GM08714 (cell line): Measurements from ENCODE around the gene GMPPA.

ENCODE experiments used
- H3K4me3 ChIP-seq: fragments of 200-500 bp; sonication (Bioruptor generic); 2 replicates; pipeline ENCODE4 v1.5.1; 2014; ENCODE audit warnings: mild to moderate bottlenecking, low read length, inconsistent platforms
- ZNF274 ChIP-seq: IDR thresholded peaks from 2 replicates; pipeline ENCODE4 v1.6.1; 2012; ENCODE audit warnings: mild to moderate bottlenecking, low read depth, low read length

Gene GMPPA

DNA sequence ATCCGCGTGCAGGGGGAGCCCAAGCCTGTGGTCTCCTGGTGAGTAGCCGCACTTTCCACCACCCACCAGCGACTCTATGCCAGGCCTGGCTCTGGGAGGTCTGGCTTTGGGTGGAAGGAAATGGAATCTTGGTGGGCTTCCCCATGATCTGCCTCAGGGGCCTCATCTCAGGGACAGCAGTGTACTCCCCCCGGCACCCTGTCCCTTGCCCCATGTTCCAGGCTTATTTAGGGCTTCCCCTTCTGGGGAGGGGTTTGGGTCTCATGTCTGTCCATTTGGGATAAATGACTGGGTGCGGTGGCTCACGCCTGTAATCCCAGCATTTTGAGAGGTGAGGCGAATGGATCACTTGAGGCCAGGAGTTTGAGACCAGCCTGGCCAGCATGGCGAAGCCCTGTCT is 36.3 kb upstream of the GMPPA start:
- no peak overlapping the region for H3K4me3 ChIP-seq
- TF ChIP-seq ZNF274 = no peak

DNA sequence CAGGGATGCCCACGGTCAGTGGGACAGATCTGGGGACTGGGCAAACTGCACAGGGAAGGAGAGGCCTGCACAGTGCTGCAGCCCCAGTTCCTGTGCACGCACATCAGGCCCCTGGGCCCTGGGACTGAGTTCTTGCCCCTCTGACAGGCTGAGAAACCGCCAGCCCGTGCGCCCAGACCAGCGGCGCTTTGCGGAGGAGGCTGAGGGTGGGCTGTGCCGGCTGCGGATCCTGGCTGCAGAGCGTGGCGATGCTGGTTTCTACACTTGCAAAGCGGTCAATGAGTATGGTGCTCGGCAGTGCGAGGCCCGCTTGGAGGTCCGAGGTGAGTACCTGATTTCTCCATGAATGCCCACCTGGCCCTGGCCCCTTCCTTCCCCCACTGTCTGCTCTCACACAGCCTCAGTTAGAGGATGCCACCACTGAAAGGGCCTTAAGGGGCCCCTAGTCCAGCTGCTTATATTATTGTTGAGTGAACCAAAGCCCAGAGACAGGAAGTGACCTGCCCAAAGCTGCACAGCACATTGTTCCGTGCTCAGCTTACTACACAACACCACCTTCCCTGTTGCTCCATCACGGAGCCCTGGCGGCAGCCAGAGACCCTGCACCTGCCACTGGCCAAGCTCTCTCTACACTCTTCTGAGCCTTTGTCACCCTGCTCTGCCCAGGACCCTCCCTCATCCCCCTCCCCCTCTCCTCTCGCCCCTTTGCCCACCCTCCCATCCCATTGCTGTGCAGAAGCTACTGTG is 34.2 kb upstream of the GMPPA start:
- no peak overlapping the region for H3K4me3 ChIP-seq
- TF ChIP-seq ZNF274 = no peak

DNA sequence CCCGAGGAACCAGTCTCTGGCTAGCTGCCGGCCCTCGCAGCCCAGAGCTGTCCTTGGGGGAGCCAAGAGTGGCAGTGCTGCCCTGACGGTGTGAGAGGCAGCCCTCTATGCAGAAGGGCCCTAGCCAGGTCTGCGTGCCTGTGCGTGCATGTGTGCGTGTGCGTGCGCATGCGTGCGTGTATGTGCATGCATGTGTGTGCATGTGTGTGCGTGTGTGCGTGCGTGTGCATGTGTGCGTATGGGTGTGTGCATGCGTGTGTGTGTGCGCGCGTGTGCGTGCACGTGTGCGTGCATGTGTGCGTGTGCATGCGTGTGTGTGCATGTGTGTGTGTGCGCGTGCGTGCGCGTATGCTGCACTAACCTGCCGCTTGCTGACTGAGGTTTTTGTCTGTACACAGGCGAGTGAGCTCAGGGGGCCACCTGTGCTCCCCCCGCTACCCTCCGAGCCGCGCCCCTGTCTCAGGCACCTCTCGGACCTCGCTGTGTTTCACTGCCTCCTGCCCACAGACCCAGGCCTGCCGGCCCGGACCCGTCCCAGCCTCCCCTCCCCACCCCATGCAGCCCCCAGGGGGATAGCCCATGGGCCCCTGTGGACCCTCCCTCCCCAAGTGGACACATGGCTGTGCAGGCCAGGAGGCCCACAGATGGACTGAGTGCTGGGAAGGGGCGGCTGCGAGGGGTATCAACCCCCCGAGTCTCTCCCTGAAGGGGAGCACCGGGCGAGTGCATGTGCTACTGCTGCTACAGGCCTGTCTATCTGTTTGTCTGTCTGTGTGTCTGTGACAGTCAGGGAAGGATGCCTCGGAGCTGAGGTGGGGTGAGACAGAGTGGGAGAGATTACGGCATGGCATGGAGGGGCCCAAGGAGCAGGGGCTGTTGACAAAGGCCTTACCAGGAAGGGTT is 32.8 kb upstream of the GMPPA start:
- H3K4me3 ChIP-seq = no peak overlapping the region
- no peak for TF ChIP-seq ZNF274

DNA sequence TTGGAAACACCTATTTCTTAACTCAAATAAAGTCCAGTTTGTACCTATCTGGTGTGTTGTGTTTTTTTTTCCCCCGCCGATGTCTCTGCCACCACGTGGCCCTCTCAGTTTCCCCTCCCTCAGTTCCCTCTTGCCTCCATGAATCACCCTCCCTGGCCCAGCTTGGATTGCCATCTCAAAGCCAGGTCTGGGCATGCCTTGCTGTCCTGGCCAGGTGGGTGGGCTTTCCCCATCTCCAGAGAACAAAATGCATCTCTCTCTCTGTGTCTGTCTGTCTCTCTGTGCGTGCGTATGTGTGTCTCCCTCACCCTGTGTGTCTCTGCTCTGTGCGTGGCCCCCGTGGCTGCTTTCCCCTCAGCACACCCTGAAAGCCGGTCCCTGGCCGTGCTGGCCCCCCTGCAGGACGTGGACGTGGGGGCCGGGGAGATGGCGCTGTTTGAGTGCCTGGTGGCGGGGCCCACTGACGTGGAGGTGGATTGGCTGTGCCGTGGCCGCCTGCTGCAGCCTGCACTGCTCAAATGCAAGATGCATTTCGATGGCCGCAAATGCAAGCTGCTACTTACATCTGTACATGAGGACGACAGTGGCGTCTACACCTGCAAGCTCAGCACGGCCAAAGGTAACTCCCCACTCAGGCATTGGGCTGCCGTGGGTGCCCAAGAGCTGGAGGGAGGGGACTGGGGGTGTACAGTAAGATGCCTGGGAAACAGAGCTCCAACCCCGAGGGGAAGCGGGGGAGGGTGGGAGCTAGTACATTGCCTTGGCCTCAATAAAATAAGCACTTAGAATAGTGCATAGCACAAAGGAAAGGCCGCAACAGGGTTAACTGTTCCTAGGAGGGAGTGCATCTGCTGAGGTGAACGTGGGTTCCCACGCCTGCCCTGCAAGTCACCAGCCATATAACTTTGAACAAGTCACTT is 31.6 kb upstream of the GMPPA start:
- TF ChIP-seq ZNF274 = no peak
- no peak overlapping the region for H3K4me3 ChIP-seq

DNA sequence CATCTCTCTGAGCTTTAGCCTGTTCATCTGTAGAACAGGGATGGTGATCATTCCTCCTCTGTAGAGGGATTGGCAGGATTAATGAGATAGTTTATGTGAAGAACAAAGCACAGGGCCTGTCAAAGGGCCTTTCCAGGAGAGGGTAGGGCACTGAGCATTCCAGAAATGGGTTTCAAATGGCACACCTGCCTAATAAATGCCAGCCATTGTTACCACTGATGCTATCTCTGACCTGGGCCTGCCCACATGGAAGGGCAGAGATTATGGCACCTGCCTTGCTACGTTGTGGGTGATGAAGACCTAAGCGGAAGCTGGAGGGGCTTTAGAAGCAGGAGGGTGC is 31.0 kb upstream of the GMPPA start:
- no peak overlapping the region for H3K4me3 ChIP-seq
- TF ChIP-seq ZNF274 = no peak

DNA sequence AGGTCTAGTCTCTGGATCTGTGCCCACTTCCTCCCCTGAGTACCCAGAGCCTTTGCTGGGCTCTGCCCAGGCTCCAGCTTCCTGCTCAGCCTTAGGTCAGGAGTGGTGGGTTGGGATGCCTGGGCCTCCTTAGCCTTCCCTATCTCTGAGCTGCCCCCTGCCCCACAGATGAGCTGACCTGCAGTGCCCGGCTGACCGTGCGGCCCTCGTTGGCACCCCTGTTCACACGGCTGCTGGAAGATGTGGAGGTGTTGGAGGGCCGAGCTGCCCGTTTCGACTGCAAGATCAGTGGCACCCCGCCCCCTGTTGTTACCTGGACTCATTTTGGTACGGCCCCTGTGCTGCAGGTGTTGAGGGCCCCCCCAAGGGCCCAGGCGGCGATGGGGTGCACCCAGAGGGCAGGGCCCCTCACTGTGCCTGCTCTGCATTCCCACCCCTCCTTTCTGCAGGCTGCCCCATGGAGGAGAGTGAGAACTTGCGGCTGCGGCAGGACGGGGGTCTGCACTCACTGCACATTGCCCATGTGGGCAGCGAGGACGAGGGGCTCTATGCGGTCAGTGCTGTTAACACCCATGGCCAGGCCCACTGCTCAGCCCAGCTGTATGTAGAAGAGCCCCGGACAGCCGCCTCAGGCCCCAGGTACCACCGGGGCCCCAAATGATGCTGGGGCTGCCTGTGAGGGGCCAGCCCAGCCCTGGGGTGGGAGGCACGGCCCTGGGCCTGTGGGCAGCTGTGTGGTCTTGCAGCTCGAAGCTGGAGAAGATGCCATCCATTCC is 30.1 kb upstream of the GMPPA start:
- no peak for TF ChIP-seq ZNF274

DNA sequence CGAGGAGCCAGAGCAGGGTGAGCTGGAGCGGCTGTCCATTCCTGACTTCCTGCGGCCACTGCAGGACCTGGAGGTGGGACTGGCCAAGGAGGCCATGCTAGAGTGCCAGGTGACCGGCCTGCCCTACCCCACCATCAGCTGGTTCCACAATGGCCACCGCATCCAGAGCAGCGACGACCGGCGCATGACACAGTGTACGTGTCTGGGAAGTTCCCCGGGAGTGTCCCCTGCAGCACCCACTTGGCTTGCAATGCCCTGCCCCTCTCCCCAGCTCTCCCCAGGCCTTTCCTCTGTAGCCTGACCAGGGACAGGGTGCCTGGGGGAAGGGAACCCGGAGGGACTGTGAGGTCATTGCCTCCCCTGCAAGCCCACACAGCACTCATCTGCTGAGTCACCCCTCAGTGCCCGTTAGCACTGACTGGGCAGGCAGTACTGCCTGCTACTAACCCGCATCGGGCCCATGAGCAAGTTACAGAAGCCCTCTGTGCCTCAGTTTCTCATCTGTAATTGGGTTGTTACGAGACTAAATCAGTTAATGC is 29.4 kb upstream of the GMPPA start:
- TF ChIP-seq ZNF274 = no peak
- no peak overlapping the region for H3K4me3 ChIP-seq

More for the DNA sequence above, 30.1 kb upstream of the GMPPA start:
- H3K4me3 ChIP-seq = no peak overlapping the region

DNA sequence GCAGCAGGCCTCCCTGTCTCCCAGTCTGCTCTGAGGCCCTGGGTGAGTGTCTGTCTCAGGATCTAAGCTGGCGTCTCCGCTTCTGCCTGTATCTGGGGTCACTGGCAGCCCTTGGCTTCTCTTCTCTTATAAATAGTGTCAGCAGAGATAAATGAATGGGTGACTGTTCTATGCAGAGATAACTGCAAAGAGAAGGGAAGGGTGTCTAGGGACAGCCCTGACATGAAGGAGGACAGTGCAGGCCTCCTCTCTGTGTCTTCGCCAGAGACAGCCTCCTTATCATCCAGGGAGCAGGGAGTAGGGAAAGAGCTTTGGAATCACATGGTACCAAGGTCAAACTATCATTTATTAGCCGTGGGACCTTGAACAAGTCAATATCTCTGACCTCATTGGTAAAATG is 28.3 kb upstream of the GMPPA start:
- no peak overlapping the region for H3K4me3 ChIP-seq
- no peak for TF ChIP-seq ZNF274

DNA sequence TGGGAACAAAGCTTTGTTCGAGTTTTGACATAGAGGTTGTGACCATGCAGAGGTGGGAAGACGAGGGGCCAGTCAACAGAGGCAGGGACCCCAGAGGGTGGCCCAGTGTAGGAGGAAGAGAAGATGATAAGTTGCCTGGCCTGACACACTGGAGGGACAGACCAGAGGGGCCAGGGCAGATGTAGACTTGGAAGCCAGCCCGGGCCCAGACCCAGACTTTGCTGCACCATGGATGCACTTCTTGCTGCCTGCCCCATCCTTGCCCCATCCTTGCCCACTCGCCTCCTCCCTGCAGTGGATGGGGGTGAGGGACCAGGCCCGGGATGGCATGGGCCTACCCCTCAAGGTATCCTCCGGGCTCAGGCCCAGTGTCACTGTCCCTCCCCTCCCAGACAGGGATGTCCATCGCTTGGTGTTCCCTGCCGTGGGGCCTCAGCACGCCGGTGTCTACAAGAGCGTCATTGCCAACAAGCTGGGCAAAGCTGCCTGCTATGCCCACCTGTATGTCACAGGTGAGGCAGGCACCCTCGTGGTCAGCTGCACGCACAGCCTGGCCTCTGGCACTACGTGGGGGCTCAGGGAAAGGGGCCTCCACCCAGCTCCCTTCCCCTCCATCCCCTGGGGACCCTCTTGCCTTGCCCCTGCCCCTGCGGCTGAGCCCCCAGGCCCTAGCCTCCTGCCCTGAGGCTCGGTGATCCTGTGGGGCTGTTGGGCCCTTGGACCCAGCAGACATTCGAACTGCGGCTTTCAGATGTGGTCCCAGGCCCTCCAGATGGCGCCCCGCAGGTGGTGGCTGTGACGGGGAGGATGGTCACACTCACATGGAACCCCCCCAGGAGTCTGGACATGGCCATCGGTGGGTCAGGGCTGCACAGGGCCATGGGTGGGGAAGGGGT is 27.0 kb upstream of the GMPPA start:
- TF ChIP-seq ZNF274 = no peak
- H3K4me3 ChIP-seq = no peak overlapping the region

DNA sequence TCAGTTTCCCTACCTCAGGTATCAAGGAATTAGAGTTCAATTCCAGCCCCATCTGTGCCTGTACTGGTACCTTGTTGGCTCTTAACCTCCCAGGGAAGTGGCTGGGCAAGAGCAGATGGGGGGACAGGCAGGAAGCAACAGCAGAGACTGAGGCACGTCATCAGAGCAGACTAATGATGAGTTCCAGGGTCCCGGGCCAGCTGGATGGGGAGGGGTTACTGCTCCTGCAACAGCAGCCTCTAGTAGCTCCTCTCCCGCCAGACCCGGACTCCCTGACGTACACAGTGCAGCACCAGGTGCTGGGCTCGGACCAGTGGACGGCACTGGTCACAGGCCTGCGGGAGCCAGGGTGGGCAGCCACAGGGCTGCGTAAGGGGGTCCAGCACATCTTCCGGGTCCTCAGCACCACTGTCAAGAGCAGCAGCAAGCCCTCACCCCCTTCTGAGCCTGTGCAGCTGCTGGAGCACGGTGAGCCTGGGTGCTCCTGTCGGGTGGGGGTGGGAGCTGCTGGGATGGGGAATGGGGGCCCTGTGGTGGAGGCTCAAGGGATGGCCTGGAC is 26.0 kb upstream of the GMPPA start:
- no peak for TF ChIP-seq ZNF274

DNA sequence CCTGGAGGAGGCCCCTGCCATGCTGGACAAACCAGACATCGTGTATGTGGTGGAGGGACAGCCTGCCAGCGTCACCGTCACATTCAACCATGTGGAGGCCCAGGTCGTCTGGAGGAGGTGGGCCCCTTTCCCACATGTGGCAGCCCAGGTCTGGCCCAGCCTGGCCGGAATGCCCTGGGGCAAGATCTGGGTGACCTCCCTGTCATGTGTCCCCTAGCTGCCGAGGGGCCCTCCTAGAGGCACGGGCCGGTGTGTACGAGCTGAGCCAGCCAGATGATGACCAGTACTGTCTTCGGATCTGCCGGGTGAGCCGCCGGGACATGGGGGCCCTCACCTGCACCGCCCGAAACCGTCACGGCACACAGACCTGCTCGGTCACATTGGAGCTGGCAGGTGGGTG is 25.2 kb upstream of the GMPPA start:
- no peak overlapping the region for H3K4me3 ChIP-seq
- TF ChIP-seq ZNF274 = no peak

More for the DNA sequence above, 26.0 kb upstream of the GMPPA start:
- no peak overlapping the region for H3K4me3 ChIP-seq
